ENCODE measurements around the gene TMEM272. TPM values are rescaled to one million over a fixed set of nuclear protein-coding genes. Genes with fewer than 3 reads are reported as not detected.

Gene TMEM272
- total and polyA plus RNA-seq, 2 of the 13 experiments (the other 11 are each of a cell fraction or from before 2014, with no cell fraction given), result 0.37 to 0.62 TPM

DNA sequence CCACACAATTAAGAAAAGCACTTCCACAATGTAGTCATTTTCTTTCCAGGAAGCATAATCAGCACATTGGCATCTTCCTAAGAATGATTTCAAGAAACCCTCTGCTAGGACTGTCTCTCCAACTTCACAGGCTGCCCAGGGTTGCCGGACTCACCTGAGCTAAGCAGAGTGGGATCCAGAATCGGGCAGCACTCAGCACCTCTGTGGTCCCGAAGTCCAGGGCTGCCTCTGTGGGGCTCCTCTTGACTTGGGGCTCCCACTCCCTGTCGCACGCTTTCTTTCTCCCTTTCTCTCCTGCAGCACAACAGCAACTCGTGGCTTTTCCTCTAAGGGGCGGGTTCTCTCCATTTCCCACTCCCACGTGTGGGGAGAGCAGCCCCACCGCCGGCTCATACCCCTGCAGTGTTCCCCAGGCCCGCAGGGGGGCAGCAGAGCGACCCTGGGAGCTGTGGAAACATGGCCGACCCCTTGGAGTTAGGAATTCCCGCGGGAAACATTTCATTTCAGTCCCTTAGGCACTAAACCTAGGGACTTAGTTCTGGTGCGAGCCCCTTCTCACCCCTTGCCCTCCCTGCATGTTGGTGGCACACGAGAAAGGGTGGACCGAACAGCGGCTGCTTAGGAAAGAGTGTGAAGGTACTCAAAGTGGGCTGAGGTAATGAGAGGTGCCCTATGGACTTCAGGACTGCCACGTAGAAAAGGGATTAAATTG, at the start of gene TMEM272 (continued):
- TF ChIP-seq ZNF569 (CRISPR knock-in tag; IDR thresholded peaks at IDR 0.05; ENCODE audit: borderline replicate concordance), result no peak
- 0 out of 2 replicates have a peak, but pooled peaks have one; percentile 46 for TF ChIP-seq AHR (CRISPR knock-in tag; IDR thresholded peaks at IDR 0.05)

- Histone ChIP-seq H2AFZ (ENCODE audit: low read length) (no peak overlapping the region), H3K27ac (ENCODE audit: extremely low read length, insufficient read depth, low read length) (no peak overlapping the region), H3K9ac (ENCODE audit: insufficient read depth, low read depth, low read length) (no peak overlapping the region), H3K36me3 (replicated peaks in 1 of 2; ENCODE audit: control insufficient read depth in 1 of 2, insufficient read depth in 2 of 2, low read length in 2 of 2) (peaks cover 0 to 17% of the 10 kb centered on the region in 2 experiments; a peak in 1 of 5 replicates), H3K4me1 (ENCODE audit: insufficient read depth, low read length) (no peaks in the 10 kb centered on the region), H3K79me2 (ENCODE audit: insufficient read depth, low read length) (no peaks in the 10 kb centered on the region), H3K4me3 (replicated peaks in 1 of 3; ENCODE audit: insufficient read depth in 1 of 3, low read depth in 2 of 3, low read length in 3 of 3) (no peak overlapping the region), H3K9me3 (ENCODE audit: low read length) (no peaks in the 10 kb centered on the region), H4K20me1 (ENCODE audit: insufficient read depth, low read length) (no peaks in the 10 kb centered on the region), H3K27me3 (ENCODE audit: control insufficient read depth in 1 of 2, insufficient read depth in 2 of 2, low read length in 2 of 2) (no peaks in the 10 kb centered on the region), H3K4me2 (ENCODE audit: low read depth, low read length) (no peak overlapping the region)
- POLR2A ChIA-PET, result no interaction called here
- intact Hi-C loops (cut with micrococcal nuclease; ENCODE audit: unreplicated experiment) (no loop called here), in situ Hi-C loops (cut with HindIII; ENCODE audit: extremely low pct_ligation_motif_present, low pct_unique_long_range_greater_than_20kb) (loop anchor here (5.0 kb wide), 1 partner anchor 233 kb away; the partner anchor contains the start of gene NEK5)
- BruUV-seq (replicated peaks), result no TSS peak
- no peak for DNase-seq (ENCODE audit: low spot score)
- WGBS (ENCODE audit: low lambda C conversion rate), result 100% methylated on average over 4 of the region's 4 CpGs
- ATAC-seq, result no peak
- FAIRE-seq, result no peak
- TF ChIP-seq ZNF792 (CRISPR knock-in tag; IDR thresholded peaks at IDR 0.05) (no peak), DNMT3B (CRISPR knock-in tag; conservative IDR thresholded peaks at IDR 0.05) (no peak), AGO2 (optimal IDR thresholded peaks at IDR 0.05; ENCODE audit: low read depth, low read length) (no peak), ZNF629 (CRISPR knock-in tag; conservative IDR thresholded peaks at IDR 0.05) (no peak), ZNF230 (CRISPR knock-in tag; IDR thresholded peaks at IDR 0.05) (no peak), HMGA1 (CRISPR knock-in tag; conservative IDR thresholded peaks at IDR 0.05) (no peak), ZEB1 (IDR thresholded peaks at IDR 0.05; ENCODE audit: insufficient replicate concordance, low read depth) (no peak), ZNF34 (CRISPR knock-in tag; IDR thresholded peaks at IDR 0.05; ENCODE audit: borderline replicate concordance) (no peak), ZBTB34 (CRISPR knock-in tag; IDR thresholded peaks at IDR 0.05) (no peak)
- TF ChIP-seq, protein P1, sequence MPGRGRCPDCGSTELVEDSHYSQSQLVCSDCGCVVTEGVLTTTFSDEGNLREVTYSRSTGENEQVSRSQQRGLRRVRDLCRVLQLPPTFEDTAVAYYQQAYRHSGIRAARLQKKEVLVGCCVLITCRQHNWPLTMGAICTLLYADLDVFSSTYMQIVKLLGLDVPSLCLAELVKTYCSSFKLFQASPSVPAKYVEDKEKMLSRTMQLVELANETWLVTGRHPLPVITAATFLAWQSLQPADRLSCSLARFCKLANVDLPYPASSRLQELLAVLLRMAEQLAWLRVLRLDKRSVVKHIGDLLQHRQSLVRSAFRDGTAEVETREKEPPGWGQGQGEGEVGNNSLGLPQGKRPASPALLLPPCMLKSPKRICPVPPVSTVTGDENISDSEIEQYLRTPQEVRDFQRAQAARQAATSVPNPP (CRISPR knock-in tag; IDR thresholded peaks at IDR 0.05), result no peak
- CTCF ChIA-PET (ENCODE audit: low intra/inter-chr PET ratio, low total read pairs), result no interaction called here
Measured at GRCh38 chr13:51894239-51894638, 49.3 kb upstream of the TMEM272 start.

All from HepG2 (cell line).